Astrocyte (in vitro differentiated cells and primary cell): ENCODE results near the gene HMG20B.
"Not testable (repeated sequence)": the region's sequence is repeated elsewhere in the genome, so short reads cannot be mapped to it uniquely, and the experiment has no call there.

Experiments
- EZH2 ChIP-seq: IDR thresholded peaks from 2 replicates; pipeline ENCODE4 v1.6.1; 2012; ENCODE audit warnings: mild to moderate bottlenecking, low read length, inconsistent platforms; ENCODE audit not compliant: insufficient read depth
- TF ChIP-seq, protein P1 (sequence below): IDR thresholded peaks from 2 replicates; pipeline ENCODE4 v1.5.1; 2011; ENCODE audit warnings: low read depth, mild to moderate bottlenecking, inconsistent platforms, low read length, moderate library complexity; ENCODE audit not compliant: insufficient read depth

DNA sequence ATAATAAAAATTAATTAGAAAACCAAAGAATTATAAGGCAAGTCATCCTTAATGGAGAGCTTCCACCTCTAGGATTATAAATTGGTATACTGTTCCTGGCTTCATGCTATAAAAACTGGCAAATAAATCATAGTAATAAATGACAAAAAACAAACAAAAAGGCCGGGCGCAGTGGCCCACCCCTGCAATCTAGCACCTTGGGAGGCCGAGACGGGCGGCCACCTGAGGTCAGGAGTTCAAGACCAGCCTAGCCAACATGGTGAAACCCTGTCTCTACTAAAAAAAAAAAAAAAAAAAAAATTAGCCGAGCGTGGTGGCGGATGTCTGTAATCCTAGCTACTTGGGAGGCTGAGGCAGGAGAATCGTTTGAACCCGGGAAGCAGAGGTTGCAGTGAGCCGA lies 2.7 kb upstream of the HMG20B start:
- TF ChIP-seq, protein P1, sequence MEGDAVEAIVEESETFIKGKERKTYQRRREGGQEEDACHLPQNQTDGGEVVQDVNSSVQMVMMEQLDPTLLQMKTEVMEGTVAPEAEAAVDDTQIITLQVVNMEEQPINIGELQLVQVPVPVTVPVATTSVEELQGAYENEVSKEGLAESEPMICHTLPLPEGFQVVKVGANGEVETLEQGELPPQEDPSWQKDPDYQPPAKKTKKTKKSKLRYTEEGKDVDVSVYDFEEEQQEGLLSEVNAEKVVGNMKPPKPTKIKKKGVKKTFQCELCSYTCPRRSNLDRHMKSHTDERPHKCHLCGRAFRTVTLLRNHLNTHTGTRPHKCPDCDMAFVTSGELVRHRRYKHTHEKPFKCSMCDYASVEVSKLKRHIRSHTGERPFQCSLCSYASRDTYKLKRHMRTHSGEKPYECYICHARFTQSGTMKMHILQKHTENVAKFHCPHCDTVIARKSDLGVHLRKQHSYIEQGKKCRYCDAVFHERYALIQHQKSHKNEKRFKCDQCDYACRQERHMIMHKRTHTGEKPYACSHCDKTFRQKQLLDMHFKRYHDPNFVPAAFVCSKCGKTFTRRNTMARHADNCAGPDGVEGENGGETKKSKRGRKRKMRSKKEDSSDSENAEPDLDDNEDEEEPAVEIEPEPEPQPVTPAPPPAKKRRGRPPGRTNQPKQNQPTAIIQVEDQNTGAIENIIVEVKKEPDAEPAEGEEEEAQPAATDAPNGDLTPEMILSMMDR, result not testable (repeated sequence)
- TF ChIP-seq EZH2, result not testable (repeated sequence)
